Panc1 (cell line): ENCODE data around the gene TRIB2.

Experiments
- CTCF ChIP-seq: fragments of 450-650 bp; IDR thresholded peaks from 2 replicates; pipeline ENCODE4 v1.5.1; 2017; ENCODE audit warnings: mild to moderate bottlenecking
- POLR2AphosphoS5 ChIP-seq: IDR thresholded peaks from 2 replicates; pipeline ENCODE4 v1.6.1; 2012; ENCODE audit warnings: mild to moderate bottlenecking, low read depth, low read length, moderate library complexity
- REST ChIP-seq, 2 experiments: IDR thresholded peaks; 2 replicates each; pipeline ENCODE4 v1.6.1; 2011 to 2012; ENCODE audit warnings: low read depth in 2 of 2, control low read depth in 1 of 2, low read length in 1 of 2, mild to moderate bottlenecking in 1 of 2, moderate library complexity in 1 of 2; ENCODE audit not compliant: insufficient read depth in 1 of 2

- no peak for TF ChIP-seq POLR2AphosphoS5
- no peak for TF ChIP-seq CTCF
- TF ChIP-seq REST (IDR thresholded peaks at IDR 0.05; ENCODE audit: insufficient read depth in 1 of 2, low read depth in 2 of 2, low read length in 1 of 2), result no peak
These were observed 48.3 kb downstream of the TRIB2 start for GRCh38 chr2:12764849-12765605.
